Measurements from ENCODE around the gene SPX.

SPX gene

GRCh38 chr12:21541773-21542172, 15.7 kb downstream of the SPX start:
- Histone ChIP-seq H3K9me3 (ENCODE audit: insufficient read depth, low read length, severe bottlenecking) (no peaks in the 10 kb centered on the region), H2AFZ (ENCODE audit: low read depth, low read length) (no peak overlapping the region), H3K4me2 (ENCODE audit: insufficient read depth, low read length) (no peak overlapping the region), H3K36me3 (ENCODE audit: insufficient read depth, low read length) (no peaks in the 10 kb centered on the region), H3K4me3 (ENCODE audit: low read depth in 1 of 2, low read length in 2 of 2) (no peak overlapping the region), H3K4me1 (ENCODE audit: insufficient read depth, low read length) (no peaks in the 10 kb centered on the region), H4K20me1 (ENCODE audit: insufficient read depth, low read length) (no peaks in the 10 kb centered on the region), H3K9ac (ENCODE audit: low read depth, low read length) (no peak overlapping the region), H3K27me3 (ENCODE audit: insufficient read depth, low read length, poor library complexity) (peaks cover 13% of the 10 kb centered on the region), H3K27ac (ENCODE audit: low read length) (no peak overlapping the region), H3K79me2 (ENCODE audit: insufficient read depth, low read length) (no peaks in the 10 kb centered on the region)
- DNase-seq = no peak
- no peak for ATAC-seq (ENCODE audit: insufficient read depth, low read depth)
- TF ChIP-seq CTCF (IDR thresholded peaks at IDR 0.05; ENCODE audit: borderline replicate concordance, extremely low read depth, low read length, poor library complexity, severe bottlenecking) = no peak
- no peak for TF ChIP-seq EZH2 (IDR thresholded peaks at IDR 0.05; ENCODE audit: borderline replicate concordance, low read depth, low read length, severe bottlenecking)

- Histone ChIP-seq H3K79me2 (ENCODE audit: insufficient read depth, low read length) (no peaks in the 10 kb centered on the region), H3K27me3 (ENCODE audit: insufficient read depth, low read length, poor library complexity) (peaks cover 13% of the 10 kb centered on the region), H3K4me2 (ENCODE audit: insufficient read depth, low read length) (no peak overlapping the region), H3K9ac (ENCODE audit: low read depth, low read length) (no peak overlapping the region), H3K4me3 (ENCODE audit: low read depth in 1 of 2, low read length in 2 of 2) (no peak overlapping the region), H3K36me3 (ENCODE audit: insufficient read depth, low read length) (no peaks in the 10 kb centered on the region), H3K27ac (ENCODE audit: low read length) (no peak overlapping the region), H2AFZ (ENCODE audit: low read depth, low read length) (no peak overlapping the region), H3K9me3 (ENCODE audit: insufficient read depth, low read length, severe bottlenecking) (no peaks in the 10 kb centered on the region), H4K20me1 (ENCODE audit: insufficient read depth, low read length) (no peaks in the 10 kb centered on the region), H3K4me1 (ENCODE audit: insufficient read depth, low read length) (no peaks in the 10 kb centered on the region)
- ATAC-seq (ENCODE audit: insufficient read depth, low read depth) (no peak), DNase-seq (no peak)
- no peak for TF ChIP-seq CTCF (IDR thresholded peaks at IDR 0.05; ENCODE audit: borderline replicate concordance, extremely low read depth, low read length, poor library complexity, severe bottlenecking)
- no peak for TF ChIP-seq EZH2 (IDR thresholded peaks at IDR 0.05; ENCODE audit: borderline replicate concordance, low read depth, low read length, severe bottlenecking)
These were observed 16.3 kb downstream of the SPX start for GRCh38 chr12:21542403-21542802.

DNA sequence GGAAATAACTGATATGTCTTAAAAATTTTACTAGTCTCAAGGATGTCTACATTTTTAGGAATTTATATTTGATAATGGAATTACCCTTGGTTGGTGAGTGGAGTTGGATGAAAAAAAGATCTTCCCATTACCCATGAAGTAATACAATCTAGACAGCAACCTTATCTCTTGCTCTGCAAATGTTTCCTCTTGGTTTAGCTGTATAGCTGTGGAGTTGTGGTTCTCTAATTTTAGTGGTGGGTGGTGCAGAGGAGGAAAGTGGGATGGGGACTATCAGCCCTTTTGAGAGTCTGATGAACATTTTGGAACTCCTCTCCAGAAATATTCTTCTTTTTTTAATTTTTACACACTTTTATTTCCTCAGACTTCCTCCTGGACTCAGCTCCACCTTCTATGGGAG, 17.1 kb downstream of the SPX start:
- peaks cover 13% of the 10 kb centered on the region for H3K27me3 ChIP-seq (ENCODE audit: insufficient read depth, low read length, poor library complexity)
- H3K4me2 ChIP-seq (ENCODE audit: insufficient read depth, low read length) = no peak overlapping the region
- H3K36me3 ChIP-seq (ENCODE audit: insufficient read depth, low read length) = no peaks in the 10 kb centered on the region
- H3K9ac ChIP-seq (ENCODE audit: low read depth, low read length) = no peak overlapping the region
- H3K27ac ChIP-seq (ENCODE audit: low read length) = no peak overlapping the region
- no peak for TF ChIP-seq CTCF (IDR thresholded peaks at IDR 0.05; ENCODE audit: borderline replicate concordance, extremely low read depth, low read length, poor library complexity, severe bottlenecking)
- no peak for TF ChIP-seq EZH2 (IDR thresholded peaks at IDR 0.05; ENCODE audit: borderline replicate concordance, low read depth, low read length, severe bottlenecking)
- no peaks in the 10 kb centered on the region for H3K9me3 ChIP-seq (ENCODE audit: insufficient read depth, low read length, severe bottlenecking)
- no peaks in the 10 kb centered on the region for H3K79me2 ChIP-seq (ENCODE audit: insufficient read depth, low read length)
- ATAC-seq (ENCODE audit: insufficient read depth, low read depth) (no peak), DNase-seq (no peak)
- H4K20me1 ChIP-seq (ENCODE audit: insufficient read depth, low read length) = no peaks in the 10 kb centered on the region
- H3K4me3 ChIP-seq (ENCODE audit: low read depth in 1 of 2, low read length in 2 of 2) = no peak overlapping the region
- no peaks in the 10 kb centered on the region for H3K4me1 ChIP-seq (ENCODE audit: insufficient read depth, low read length)
- no peak overlapping the region for H2AFZ ChIP-seq (ENCODE audit: low read depth, low read length)

DNA sequence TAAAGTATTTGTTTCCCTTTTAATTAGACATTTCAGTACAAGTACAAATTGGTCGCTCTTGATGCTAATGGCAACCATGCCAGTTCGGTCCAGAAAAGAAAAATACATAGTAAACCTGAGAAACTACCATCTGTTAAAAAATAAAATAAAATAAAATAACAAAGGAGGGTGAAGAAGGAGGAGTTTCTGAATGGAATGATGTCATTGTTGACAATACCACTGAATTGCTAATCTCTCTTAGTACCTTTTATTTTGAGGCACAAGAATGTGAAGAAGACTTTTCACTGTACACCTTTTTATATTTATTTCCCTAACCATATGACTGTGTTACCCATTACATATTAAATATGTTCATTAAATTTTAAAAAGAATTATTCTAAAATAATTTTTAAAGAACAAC, 19.5 kb downstream of the SPX start:
- H3K9ac ChIP-seq (ENCODE audit: low read depth, low read length) = no peak overlapping the region
- no peak overlapping the region for H3K4me3 ChIP-seq (ENCODE audit: low read depth in 1 of 2, low read length in 2 of 2)
- ATAC-seq (ENCODE audit: insufficient read depth, low read depth) (no peak), DNase-seq (no peak)
- H3K79me2 ChIP-seq (ENCODE audit: insufficient read depth, low read length) = no peaks in the 10 kb centered on the region
- no peak overlapping the region for H3K4me2 ChIP-seq (ENCODE audit: insufficient read depth, low read length)
- no peak overlapping the region for H2AFZ ChIP-seq (ENCODE audit: low read depth, low read length)
- H3K27me3 ChIP-seq (ENCODE audit: insufficient read depth, low read length, poor library complexity) = peaks cover 10% of the 10 kb centered on the region
- TF ChIP-seq EZH2 (IDR thresholded peaks at IDR 0.05; ENCODE audit: borderline replicate concordance, low read depth, low read length, severe bottlenecking) (no peak), CTCF (IDR thresholded peaks at IDR 0.05; ENCODE audit: borderline replicate concordance, extremely low read depth, low read length, poor library complexity, severe bottlenecking) (no peak)
- no peak overlapping the region for H3K27ac ChIP-seq (ENCODE audit: low read length)
- H4K20me1 ChIP-seq (ENCODE audit: insufficient read depth, low read length) = no peaks in the 10 kb centered on the region
- no peaks in the 10 kb centered on the region for H3K36me3 ChIP-seq (ENCODE audit: insufficient read depth, low read length)
- no peaks in the 10 kb centered on the region for H3K9me3 ChIP-seq (ENCODE audit: insufficient read depth, low read length, severe bottlenecking)
- no peaks in the 10 kb centered on the region for H3K4me1 ChIP-seq (ENCODE audit: insufficient read depth, low read length)
